Right kidney (tissue), 1 donor: ENCODE measurements around the gene GATAD2B.
"Not testable (repeated sequence)": the region's sequence is repeated elsewhere in the genome, so short reads cannot be mapped to it uniquely, and the experiment has no call there.

ENCODE experiments used
- DNase-seq: peaks from one replicate; pipeline ENCODE4 v3.0.0-alpha.2; 2016

Gene GATAD2B

GRCh38 chr1:153795934-153796785, 126.6 kb downstream of the GATAD2B start:
- DNase-seq = no peak

GRCh38 chr1:153795330-153795837, 127.4 kb downstream of the GATAD2B start:
- no peak for DNase-seq

- no peak for DNase-seq
Observed at GRCh38 chr1:153794624-153795329, 128.0 kb downstream of the GATAD2B start.

GRCh38 chr1:153793973-153794615, 128.7 kb downstream of the GATAD2B start:
- no peak for DNase-seq

- no peak for DNase-seq
Observed at GRCh38 chr1:153793261-153793972, 129.4 kb downstream of the GATAD2B start.

GRCh38 chr1:153792631-153793041, 130.1 kb downstream of the GATAD2B start:
- no peak for DNase-seq

- DNase-seq = no peak
Observed at GRCh38 chr1:153791648-153792253, 131.0 kb downstream of the GATAD2B start.

GRCh38 chr1:153790966-153791647, 131.7 kb downstream of the GATAD2B start:
- no peak for DNase-seq

GRCh38 chr1:153790313-153790965, 132.3 kb downstream of the GATAD2B start:
- DNase-seq = peak; percentile 71

GRCh38 chr1:153789478-153790034, 133.2 kb downstream of the GATAD2B start:
- DNase-seq = peak; percentile 46

- DNase-seq = no peak
Observed at GRCh38 chr1:153786038-153786790, 136.6 kb downstream of the GATAD2B start.

- peak; percentile 99 for DNase-seq
Observed at GRCh38 chr1:153783233-153784190, 139.3 kb downstream of the GATAD2B start.

- not testable (repeated sequence) for DNase-seq
Observed at GRCh38 chr1:153782648-153783047, 140.1 kb downstream of the GATAD2B start.

- DNase-seq = no peak
Observed at GRCh38 chr1:153780551-153780950, 142.2 kb downstream of the GATAD2B start.

GRCh38 chr1:153779781-153780541, 142.8 kb downstream of the GATAD2B start:
- no peak for DNase-seq

- no peak for DNase-seq
Observed at GRCh38 chr1:153778824-153779519, 143.8 kb downstream of the GATAD2B start.
